Activated CD8-positive, alpha-beta memory T cell treated with anti-CD3 and anti-CD28 coated beads for 48 hours (primary cell): Measurements from ENCODE around the gene ASGR1.
"Not testable (repeated sequence)": the region's sequence is repeated elsewhere in the genome, so short reads cannot be mapped to it uniquely, and the experiment has no call there.

Source experiments
- DNase-seq, 3 experiments: peaks; one replicate each; pipeline ENCODE4 v3.0.0-alpha.2; 2020; ENCODE audit warnings: low read depth in 2 of 3, low spot score in 2 of 3

Gene ASGR1

GRCh38 chr17:7166873-7167272 is 12.3 kb downstream of the ASGR1 start:
- DNase-seq: no peak

- DNase-seq: not testable (repeated sequence)
These were observed 19.6 kb downstream of the ASGR1 start for GRCh38 chr17:7159571-7159970.

- DNase-seq: not testable (repeated sequence)
These were observed 20.7 kb downstream of the ASGR1 start for GRCh38 chr17:7158424-7158823.

GRCh38 chr17:7156342-7156940 is 22.7 kb downstream of the ASGR1 start:
- DNase-seq: no peak

GRCh38 chr17:7147772-7148171 is 31.4 kb downstream of the ASGR1 start:
- DNase-seq: no peak

- DNase-seq: no peak
These were observed 33.1 kb downstream of the ASGR1 start for GRCh38 chr17:7146115-7146514.

GRCh38 chr17:7144213-7144612 is 35.0 kb downstream of the ASGR1 start:
- DNase-seq: no peak

- DNase-seq: no peak
These were observed 37.3 kb downstream of the ASGR1 start for GRCh38 chr17:7141824-7142223.

GRCh38 chr17:7139400-7139799 is 39.8 kb downstream of the ASGR1 start:
- DNase-seq: no peak

- no peak for DNase-seq
These were observed 40.3 kb downstream of the ASGR1 start for GRCh38 chr17:7138800-7139381.

GRCh38 chr17:7137171-7137943 is 41.8 kb downstream of the ASGR1 start:
- DNase-seq: no peak

- peak in 2 of 3 experiments; percentile 54 to 65 for DNase-seq
These were observed 42.8 kb downstream of the ASGR1 start for GRCh38 chr17:7136266-7136877.

GRCh38 chr17:7133916-7134315 is 45.3 kb downstream of the ASGR1 start:
- no peak for DNase-seq

GRCh38 chr17:7133424-7133823 is 45.7 kb downstream of the ASGR1 start:
- peak; percentile 12 to 40 (median 27) for DNase-seq

GRCh38 chr17:7132511-7133094 is 46.6 kb downstream of the ASGR1 start:
- DNase-seq: peak in 1 of 3 experiments; percentile 8

GRCh38 chr17:7131423-7131791 is 47.8 kb downstream of the ASGR1 start:
- no peak for DNase-seq

- DNase-seq: no peak
These were observed 48.3 kb downstream of the ASGR1 start for GRCh38 chr17:7130621-7131422.

GRCh38 chr17:7129311-7129710 is 49.9 kb downstream of the ASGR1 start:
- no peak for DNase-seq

- DNase-seq: no peak
These were observed 51.0 kb downstream of the ASGR1 start for GRCh38 chr17:7128160-7128559.

GRCh38 chr17:7127501-7127900 is 51.7 kb downstream of the ASGR1 start:
- not testable (repeated sequence) for DNase-seq

GRCh38 chr17:7126386-7126785 is 52.8 kb downstream of the ASGR1 start:
- DNase-seq: not testable (repeated sequence)
